Ovary (tissue), 3 donors: Measurements from ENCODE around the gene ANKRD33B.

Source experiments
- POLR2A ChIP-seq: fragments of 450-650 bp; IDR thresholded peaks from one replicate; pipeline ENCODE4 v1.6.1; 2017; ENCODE audit warnings: antibody characterized with exemption, mild to moderate bottlenecking, moderate library complexity
- TF ChIP-seq, protein P1 (sequence below), 3 donors: fragments of 450-650 bp in 2 of 3; fragments of 200-600 bp in 1 of 3; IDR thresholded peaks; one replicate each; pipeline versions ENCODE4 v1.5.1 to v1.8.0; 2016 to 2022; ENCODE audit warnings: antibody characterized with exemption in 3 of 3, mild to moderate bottlenecking in 1 of 3
- donor health status: DM: no; HTN: no; CAD: no.

DNA sequence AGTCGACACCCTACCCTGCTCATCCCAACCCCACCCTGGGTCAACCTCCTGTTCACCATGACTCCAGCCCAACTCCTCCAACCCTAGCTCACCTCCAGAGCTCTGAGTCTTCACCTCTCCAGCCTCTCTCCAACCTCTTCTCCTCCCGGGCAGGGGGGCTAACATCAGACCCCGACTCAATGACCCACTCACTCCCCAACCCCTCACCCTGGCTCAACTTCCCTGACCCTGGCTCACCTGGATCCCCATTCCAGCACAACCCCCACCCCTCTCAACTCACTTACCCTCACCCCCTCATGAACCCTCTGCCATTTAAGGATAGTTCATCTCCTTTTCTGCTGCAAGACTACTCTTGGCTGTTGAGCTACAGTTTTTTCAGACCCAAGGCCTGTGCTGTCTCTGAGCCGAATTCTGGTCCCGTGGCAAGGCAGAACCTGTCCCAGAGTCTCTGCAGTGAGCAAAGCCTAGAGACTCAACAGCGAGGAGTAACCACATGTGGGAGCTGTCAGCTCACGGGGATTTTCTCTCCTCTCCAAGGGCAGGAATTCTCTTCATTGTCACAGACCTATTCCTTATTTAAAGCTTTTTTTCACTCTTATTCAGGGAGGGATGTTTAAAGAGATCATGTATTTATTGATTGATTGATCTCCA is 29.8 kb downstream of the ANKRD33B start:
- TF ChIP-seq, protein P1, sequence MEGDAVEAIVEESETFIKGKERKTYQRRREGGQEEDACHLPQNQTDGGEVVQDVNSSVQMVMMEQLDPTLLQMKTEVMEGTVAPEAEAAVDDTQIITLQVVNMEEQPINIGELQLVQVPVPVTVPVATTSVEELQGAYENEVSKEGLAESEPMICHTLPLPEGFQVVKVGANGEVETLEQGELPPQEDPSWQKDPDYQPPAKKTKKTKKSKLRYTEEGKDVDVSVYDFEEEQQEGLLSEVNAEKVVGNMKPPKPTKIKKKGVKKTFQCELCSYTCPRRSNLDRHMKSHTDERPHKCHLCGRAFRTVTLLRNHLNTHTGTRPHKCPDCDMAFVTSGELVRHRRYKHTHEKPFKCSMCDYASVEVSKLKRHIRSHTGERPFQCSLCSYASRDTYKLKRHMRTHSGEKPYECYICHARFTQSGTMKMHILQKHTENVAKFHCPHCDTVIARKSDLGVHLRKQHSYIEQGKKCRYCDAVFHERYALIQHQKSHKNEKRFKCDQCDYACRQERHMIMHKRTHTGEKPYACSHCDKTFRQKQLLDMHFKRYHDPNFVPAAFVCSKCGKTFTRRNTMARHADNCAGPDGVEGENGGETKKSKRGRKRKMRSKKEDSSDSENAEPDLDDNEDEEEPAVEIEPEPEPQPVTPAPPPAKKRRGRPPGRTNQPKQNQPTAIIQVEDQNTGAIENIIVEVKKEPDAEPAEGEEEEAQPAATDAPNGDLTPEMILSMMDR (IDR thresholded peaks at IDR 0.05), result no peak
- TF ChIP-seq POLR2A, result no peak
